Activated T-cell treated with anti-CD3 and anti-CD28 coated beads for 1 hour (primary cell): ENCODE measurements around the gene C1QTNF6.

Source experiments
- DNase-seq: peaks from one replicate; pipeline ENCODE4 v3.0.0-alpha.2; 2020; ENCODE audit warnings: low read depth

C1QTNF6 gene

DNA sequence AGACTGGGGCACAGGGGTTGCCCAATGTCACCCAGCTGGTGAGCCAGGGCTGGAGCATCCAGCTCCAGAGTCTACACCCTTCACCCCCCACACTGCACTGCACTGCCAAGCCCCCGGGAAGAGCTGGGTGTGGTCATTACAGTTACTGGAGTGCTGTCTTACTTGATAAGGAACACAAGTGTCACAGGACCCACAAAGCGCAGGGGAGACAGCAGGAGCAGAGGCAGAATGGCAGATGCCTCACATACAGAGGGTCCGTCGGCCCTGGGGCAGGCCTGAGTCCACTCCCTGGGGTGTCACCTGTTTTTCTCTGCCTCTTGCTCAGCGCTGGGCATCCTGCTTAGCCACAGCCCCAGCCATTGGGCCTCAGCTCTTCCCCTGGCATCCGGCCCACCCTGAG, 46.1 kb downstream of the C1QTNF6 start:
- no peak for DNase-seq

DNA sequence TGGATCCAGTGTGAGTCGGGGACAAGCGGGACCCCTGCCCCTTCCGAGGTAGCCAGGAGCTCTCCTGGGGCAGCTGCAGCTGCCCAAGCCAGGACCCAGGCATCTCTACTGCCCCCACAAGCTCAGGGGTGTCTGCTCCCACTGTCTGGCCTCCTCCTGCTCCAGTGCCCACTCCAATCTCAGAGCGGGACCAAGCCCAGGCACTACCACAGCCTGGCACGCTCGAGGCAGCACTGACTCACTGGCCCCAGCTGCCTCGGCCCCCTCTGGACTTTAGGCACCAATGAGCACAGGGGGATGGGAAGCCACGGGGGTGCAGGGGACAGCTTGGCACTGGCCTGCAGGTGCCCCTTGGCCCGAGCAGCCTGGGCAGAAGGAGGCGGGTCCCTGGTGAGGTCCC, 46.6 kb downstream of the C1QTNF6 start:
- DNase-seq: no peak

DNA sequence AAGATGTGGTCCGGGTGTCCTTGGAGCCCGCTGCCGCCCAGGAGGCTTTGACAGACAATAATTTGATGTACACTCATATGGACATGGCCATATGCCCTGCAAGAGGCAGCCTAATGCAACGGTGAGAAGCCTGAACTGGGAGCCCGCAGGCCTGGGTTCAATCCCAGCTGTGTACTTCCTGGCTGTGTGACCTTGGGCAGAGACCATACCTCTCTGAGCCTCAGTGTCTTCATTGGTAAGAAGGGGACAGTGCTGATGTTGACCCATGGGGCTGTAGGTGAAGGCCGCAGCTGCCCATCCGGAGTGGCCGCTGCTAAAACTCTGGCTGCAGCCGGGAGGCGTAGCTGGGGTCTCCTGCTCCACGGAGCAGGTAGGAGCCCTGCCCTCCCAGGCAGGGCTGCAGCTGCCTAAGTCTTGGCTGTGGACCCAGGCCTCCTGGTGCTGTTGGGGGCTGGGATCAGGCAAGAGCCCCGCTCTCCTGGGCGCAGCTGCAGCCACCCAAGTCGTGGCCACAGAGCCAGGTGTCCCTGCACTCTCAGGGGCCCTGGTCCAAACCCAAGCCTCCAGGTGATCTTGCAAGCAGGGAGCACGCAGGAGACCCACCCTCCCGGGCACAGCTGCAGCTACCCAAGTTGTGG, 47.2 kb downstream of the C1QTNF6 start:
- DNase-seq: no peak

DNA sequence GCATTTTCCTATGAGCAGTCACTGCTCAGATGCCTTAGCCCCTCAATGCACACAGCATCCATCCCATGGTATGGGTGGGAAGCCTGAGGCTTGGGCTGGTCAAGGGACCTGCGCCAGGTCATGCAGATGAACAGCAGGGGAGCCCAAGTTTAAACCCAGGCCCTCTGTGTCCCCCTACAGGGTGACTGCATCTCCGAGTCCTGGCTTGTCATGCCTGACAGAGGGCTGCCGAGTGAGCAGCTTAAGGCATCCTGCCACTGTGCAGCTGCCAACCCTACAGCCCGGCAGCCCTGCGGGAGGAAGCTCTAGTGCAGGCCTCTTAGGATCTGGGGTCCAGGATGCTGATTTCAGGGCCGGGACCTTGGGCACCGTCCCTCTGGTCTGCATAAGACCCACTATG, 48.3 kb downstream of the C1QTNF6 start:
- DNase-seq: no peak

DNA sequence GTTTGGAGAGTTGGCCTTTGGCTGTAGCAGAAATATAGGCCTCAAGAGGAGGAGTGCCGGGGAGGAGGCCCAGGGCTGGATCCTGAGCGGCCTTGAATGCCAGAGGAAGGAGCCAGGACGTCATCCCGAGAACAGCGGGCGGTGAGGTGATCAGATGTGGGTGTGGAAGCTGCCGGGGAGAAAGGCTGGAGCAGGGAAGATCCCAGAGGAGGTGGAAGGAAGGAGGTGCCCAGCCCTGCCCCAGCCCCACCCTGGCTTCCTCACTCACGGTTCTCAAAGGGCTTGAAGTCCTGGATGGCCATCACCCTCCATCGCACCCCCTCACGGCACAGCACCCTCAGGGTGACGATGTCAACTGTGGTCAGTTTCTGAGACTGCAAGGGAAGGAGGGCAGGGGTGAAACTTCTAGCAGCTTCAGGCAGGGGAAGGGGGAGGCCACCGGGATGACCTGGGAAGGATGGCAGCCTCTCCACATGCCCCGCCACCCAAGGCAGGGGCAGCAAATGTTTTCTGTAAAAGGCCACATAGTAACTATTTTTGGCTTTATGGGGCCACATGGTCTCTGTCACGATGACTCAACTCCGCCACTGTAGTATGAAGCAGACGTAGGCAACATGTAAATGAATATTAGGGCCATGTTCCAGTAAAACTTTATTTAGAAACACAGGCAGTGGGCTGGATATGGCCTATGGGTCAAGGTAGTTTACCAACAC, 49.0 kb downstream of the C1QTNF6 start:
- DNase-seq: no peak

DNA sequence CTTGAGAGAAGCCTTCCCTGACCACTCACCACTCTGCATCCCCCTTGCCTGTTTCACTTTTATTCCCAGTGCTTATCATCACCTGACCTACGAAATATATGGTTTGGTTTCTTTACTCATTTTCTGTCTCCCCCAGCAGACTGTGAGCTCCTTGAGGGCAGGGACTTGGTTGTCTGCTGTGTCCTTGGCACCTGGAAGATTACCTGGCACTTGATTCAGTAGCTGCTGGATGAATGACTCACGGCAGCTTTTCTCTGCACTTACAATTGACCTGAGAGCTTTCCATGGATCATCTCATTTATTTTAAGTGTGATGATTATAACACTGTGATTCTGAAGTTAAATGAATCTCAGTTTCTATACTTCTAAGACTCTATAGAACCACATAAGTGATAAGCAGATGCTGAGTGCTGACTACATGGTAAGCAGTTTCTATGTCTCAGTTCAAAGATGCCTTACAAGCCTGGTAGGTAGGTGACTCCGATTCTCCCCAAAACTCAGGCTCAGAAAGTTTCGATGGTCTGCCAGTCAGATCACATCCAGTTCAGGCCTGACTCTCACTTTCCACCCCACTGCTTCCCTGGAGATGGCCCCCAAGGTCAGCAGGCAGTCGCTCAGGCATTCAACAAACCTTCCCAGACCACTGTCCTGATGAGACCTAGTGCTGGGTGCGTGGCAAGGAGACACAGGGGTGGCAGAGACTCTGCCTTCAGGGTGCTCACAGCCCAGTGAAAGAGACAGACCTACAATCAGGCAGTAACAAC, 50.0 kb downstream of the C1QTNF6 start:
- no peak for DNase-seq

DNA sequence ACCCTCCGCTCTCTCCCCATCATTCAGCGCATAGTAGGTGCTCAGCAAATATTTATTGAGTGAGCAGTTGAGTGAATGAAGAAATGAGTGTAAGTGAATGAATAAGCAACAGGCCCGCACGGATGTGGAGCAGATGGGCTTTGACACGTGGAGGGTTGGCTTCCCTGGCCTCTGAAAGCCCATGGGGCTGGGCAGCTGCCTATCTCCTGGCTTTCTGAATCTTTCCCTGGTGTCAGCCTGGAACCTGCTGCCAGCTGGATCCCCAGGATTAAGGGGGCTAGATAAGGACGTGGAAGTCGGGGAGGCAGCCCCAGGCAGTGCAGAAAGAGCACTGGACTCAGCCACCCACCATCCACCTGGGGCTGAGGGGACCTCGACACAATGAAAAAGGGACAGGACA, 50.9 kb downstream of the C1QTNF6 start:
- no peak for DNase-seq

DNA sequence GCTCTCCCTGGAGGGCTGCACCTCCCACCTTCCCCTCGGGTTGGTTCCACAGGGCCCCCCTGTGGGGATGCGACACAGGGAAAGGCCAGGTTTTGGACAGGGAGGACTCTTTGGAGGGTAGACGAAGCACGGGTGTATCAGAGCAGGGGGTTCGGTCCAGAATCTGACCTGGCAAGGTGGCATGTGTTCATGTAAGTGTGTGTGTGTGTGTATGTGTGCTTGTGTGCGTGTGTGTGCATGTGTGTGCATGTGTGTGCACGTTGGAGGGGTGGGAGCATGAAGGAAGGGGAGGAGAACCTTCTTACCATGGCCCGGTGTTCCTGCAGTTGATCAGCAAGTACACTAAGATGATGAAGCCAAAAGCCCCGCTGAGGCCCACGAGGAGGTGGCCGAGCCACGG, 53.0 kb downstream of the C1QTNF6 start:
- DNase-seq: no peak

DNA sequence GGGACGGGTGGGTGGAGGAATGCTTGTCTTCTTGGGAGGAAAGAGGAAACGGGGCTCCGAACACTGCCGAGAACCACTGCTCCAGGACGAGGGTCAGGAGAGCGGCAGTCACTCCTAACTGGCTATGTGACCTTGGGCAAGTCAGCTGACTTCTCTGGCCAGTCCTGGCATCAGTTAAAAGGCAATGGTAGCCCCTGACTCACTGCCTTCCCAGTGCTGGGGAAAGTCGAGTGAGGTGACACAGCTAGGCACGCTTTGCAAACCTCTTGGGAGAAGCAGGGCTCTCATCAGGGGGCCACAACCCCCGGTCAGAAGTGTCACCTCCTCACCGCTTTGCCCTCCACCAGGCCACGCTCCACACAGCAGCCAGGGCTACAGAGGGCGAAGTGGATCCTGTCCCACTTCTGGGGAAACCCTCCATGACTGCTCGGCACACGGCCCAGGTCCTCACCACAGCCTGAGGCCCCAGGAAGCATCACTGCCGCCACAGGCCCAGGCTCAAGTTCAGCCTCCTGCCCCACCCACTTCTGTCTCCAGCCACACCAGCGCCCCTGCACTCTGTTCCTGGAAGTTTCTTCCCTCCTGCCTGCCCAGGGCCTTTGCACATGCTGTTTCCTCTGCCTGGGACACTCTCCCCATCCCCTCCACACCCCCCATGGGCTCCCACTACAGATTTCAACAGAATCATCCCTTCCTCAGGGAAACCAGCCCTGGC, 54.6 kb downstream of the C1QTNF6 start:
- no peak for DNase-seq

DNA sequence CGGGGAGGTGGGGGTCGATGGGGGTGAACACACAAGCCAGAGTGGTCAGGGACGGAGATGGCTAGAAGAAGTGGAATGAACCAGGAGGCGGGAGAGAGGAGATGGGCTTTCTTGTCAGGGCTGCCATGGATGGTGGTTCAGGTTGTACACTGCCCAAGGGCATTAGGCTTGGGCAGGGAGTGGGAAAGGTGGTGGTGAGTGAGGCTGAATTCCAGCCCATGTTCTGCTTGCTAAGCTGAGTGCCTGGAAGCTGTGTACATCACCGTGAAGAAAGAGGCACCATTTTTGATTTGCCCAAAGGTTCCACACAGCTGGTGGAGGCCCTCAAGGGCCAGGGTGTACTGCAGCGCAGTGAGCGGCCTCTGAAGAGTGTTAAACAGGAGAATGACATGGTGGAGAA, 55.3 kb downstream of the C1QTNF6 start:
- no peak for DNase-seq
